ENCODE results near the gene DUSP3.

Gene DUSP3

DNA sequence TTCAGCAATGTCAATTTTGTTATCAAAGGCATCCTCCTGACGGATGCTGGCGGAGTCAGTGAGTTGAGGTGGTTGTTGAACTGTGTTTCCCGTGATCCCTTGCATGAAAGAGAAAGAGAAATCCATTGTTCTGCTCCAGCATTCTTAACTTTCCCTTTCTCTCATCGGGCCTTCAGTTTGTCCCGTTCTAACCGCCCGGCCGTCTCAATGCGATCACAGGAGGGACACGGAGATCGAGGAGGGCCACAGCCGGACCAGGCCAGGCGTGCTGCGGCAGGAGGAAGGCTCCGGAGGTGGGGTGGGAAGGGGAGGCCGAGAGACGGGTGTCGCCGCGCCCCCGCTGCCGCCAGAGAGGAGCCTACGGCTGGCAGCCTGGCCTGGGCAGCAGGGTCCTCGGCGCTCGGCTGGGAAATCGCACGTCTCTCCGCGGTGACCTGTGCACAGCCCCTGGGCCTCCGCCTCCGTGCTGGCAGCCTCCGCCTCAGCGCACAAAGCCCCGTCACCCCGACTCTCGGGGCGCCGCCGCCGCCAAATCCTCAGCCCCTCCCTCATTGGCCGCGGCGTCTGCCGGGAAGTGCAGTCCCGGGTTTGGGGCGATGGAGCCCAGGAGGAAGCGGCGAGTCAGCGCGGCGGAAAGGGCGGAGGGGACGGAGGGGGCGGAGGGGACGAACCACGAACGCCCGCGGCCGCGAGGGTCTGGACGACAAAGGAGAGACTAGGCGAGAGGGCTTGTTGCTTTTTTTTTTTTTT lies 58.3 kb downstream of the DUSP3 start:
- H3K36me3 Mint-ChIP-seq (ENCODE audit: low read depth) = no peaks in the 10 kb centered on the region
- peak; percentile 87 for DNase-seq
- peaks cover 18% of the 10 kb centered on the region for H3K4me1 Mint-ChIP-seq (ENCODE audit: low read depth)
- H3K27ac Mint-ChIP-seq = peak overlapping the region; percentile 97
- peak overlapping the region; percentile 84 for H3K4me3 Mint-ChIP-seq
- H3K9me3 Mint-ChIP-seq = no peaks in the 10 kb centered on the region
- peaks cover 1% of the 10 kb centered on the region for H3K27me3 Mint-ChIP-seq

DNA sequence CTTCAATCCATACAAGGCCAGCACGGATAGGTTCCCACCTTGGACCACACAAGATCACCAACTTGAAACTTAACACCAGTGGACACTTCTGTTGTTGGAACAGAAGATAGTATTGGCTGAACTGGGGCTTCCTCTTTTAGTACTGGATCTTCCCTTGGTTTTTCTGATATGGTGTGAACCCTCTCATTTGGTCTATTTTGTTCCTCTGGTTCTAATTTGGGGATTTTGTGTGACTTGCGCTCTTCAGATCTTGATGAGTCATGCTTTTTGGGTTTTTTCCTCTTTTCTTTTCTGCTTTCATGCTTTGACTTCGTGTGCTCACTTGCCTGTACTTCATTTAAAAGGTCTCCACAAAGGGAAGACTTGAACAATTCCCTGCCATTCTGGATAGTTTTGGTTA lies 59.2 kb downstream of the DUSP3 start:
- no peak for DNase-seq
- H3K27me3 Mint-ChIP-seq = peaks cover 10% of the 10 kb centered on the region

DNA sequence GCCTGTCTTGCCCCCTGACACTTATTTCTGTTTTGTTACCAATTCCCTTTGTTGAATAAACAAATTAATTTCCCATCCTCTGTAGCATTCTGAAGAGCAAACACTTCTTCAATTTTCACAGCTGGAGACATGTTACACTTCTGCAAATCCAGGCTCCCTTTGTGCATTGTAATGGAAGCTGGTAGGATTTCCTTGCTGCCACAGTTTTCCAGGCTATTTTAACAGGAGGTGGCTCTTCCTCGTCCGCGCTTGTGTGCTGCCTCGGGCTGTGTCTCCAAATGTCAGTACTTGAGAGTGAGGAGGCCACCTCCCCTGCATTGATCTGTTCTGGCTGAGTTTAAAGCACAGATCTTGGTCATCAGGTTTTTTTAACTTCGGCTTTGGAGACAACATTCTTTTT lies 60.2 kb downstream of the DUSP3 start:
- Mint-ChIP-seq H3K36me3 (ENCODE audit: low read depth) (no peaks in the 10 kb centered on the region), H3K27me3 (peaks cover 17% of the 10 kb centered on the region), H3K4me1 (ENCODE audit: low read depth) (peaks cover 26% of the 10 kb centered on the region), H3K27ac (no peak overlapping the region), H3K4me3 (no peak overlapping the region), H3K9me3 (no peaks in the 10 kb centered on the region)
- DNase-seq = no peak

More for the DNA sequence above, 59.2 kb downstream of the DUSP3 start:
- Mint-ChIP-seq H3K4me1 (ENCODE audit: low read depth) (peaks cover 19% of the 10 kb centered on the region), H3K4me3 (peak overlapping the region; percentile 84), H3K9me3 (no peaks in the 10 kb centered on the region), H3K27ac (peak overlapping the region; percentile 97), H3K36me3 (ENCODE audit: low read depth) (no peaks in the 10 kb centered on the region)

DNA sequence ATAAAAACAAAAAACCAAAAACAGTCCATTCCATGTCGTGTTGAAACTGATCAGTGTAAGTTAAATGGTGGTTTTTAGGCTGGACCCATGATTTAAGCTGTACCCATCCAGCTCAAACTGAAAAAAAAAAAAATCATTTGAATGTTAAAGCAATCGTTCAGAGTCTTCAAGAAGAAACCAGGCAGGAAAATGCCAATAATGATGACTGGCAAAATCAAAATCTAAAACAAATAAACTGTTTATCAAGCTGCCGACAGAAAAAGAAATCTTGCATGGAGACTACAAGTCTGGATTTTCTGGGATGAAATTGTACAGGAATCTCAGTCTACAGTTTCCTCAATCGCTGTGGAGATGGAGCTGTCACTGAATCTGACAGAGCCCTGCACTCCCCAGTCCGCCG lies 60.9 kb downstream of the DUSP3 start:
- no peak overlapping the region for H3K4me3 Mint-ChIP-seq
- H3K27me3 Mint-ChIP-seq = peaks cover 23% of the 10 kb centered on the region
- no peaks in the 10 kb centered on the region for H3K9me3 Mint-ChIP-seq

More for the DNA sequence above, 60.9 kb downstream of the DUSP3 start:
- Mint-ChIP-seq H3K36me3 (ENCODE audit: low read depth) (no peaks in the 10 kb centered on the region), H3K27ac (no peak overlapping the region), H3K4me1 (ENCODE audit: low read depth) (peaks cover 30% of the 10 kb centered on the region)
- no peak for DNase-seq
